Skeletal muscle tissue (tissue), 4 donors: Measurements from ENCODE around the gene EGFR. TPM values are rescaled to one million over a fixed set of nuclear protein-coding genes. Genes with fewer than 3 reads are reported as not detected.

ENCODE experiments used
- H3K27ac ChIP-seq: one replicate; pipeline ENCODE4 v1.7.0; 2013; ENCODE audit warnings: mild to moderate bottlenecking, low read depth, low read length, inconsistent platforms
- H3K27me3 ChIP-seq, 3 donors: one replicate each; pipeline ENCODE4 v1.7.0; 2013; ENCODE audit warnings: low read length in 3 of 3; ENCODE audit not compliant: control insufficient read depth in 3 of 3, insufficient read depth in 3 of 3
- H3K36me3 ChIP-seq, 3 donors: one replicate each; pipeline ENCODE4 v1.7.0; 2013; ENCODE audit warnings: low read length in 3 of 3; ENCODE audit not compliant: control insufficient read depth in 3 of 3, insufficient read depth in 3 of 3
- H3K4me1 ChIP-seq, 3 donors: one replicate each; pipeline ENCODE4 v1.7.0; 2013; ENCODE audit warnings: low read length in 3 of 3, mild to moderate bottlenecking in 3 of 3; ENCODE audit not compliant: control insufficient read depth in 3 of 3, insufficient read depth in 3 of 3
- H3K4me3 ChIP-seq, 3 donors: one replicate each; pipeline ENCODE4 v1.7.0; 2013; ENCODE audit warnings: low read length in 3 of 3
- H3K9ac ChIP-seq, 3 donors: one replicate each; pipeline ENCODE4 v1.7.0; 2013; ENCODE audit warnings: low read length in 3 of 3, mild to moderate bottlenecking in 3 of 3, moderate library complexity in 2 of 3, low read depth in 1 of 3
- H3K9me3 ChIP-seq, 3 donors: one replicate each; pipeline ENCODE4 v1.7.0; 2013; ENCODE audit warnings: low read length in 3 of 3; ENCODE audit not compliant: control insufficient read depth in 3 of 3
- total RNA-seq: library from RNA; depleted of rRNA; stranded (reverse); fragments of >200 nt; gene quantifications from one replicate; pipeline ENCODE4 v1.2.3, GENCODE V29; 2014
- donor health status: Osteomylitis.

EGFR gene
- total RNA-seq, 1 donor from 2014 or later, result 17.7 TPM

DNA sequence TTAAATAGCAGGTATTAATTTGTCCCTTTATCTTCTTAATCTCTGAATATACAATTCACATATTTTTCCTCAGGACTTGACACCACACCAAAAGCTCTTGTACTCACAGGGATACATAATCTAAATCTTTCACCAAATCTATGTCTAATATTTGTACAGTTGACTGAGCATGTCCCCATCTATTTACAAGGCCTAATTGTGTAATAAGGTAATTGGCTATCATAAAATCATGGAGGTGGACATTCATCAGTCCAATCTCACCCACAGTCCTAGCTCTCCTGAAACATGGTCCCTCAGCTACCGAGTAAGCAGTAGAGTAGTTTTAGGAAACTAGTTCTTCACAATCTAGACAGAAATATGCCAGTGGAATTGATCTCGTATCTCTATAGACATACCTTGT lies 30.3 kb upstream of the EGFR start:
- H3K9ac ChIP-seq, result no peak overlapping the region
- no peaks in the 10 kb centered on the region for H3K36me3 ChIP-seq
- no peak overlapping the region for H3K4me3 ChIP-seq
- no peaks in the 10 kb centered on the region for H3K27me3 ChIP-seq
- no peaks in the 10 kb centered on the region for H3K4me1 ChIP-seq
- peaks cover 0 to 3% (median 0%) of the 10 kb centered on the region in 3 donors for H3K9me3 ChIP-seq
- H3K27ac ChIP-seq, result no peak overlapping the region

DNA sequence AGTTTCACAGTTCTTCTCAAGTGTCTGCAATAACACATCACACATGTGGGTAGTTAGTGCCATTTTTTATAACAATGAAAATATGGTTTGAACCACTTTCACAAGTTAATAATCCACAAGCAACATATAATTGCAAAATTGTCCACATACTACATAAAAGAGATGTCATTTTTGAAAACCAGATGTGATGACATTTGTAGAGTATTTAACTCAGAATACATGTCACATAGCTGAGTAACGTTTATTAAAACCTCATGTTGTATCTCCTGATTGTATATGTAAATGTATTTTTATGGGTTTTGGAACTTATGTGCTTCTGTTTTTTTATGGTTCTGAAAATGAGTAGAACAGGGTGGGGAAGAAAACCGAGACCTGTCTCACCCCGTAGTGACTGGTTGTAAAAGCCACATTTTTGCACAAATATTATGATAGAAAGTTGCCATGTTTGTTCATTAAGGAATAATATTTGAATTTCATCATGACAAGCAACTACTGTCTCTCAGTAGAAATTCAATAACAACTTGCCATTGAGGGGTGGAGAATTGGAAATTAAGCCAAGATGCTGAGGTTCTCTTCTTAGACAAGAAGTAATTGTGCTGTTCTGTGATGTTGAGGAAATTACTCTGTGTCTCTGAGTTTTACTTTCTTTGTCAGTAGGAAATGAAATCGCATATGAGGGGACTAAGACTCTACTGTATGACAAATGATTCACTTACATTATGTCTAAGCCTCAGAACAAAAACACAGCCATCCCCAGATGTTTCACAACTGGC lies 29.2 kb upstream of the EGFR start:
- Histone ChIP-seq H3K4me3 (no peak overlapping the region), H3K27ac (no peak overlapping the region), H3K9ac (no peak overlapping the region), H3K27me3 (no peaks in the 10 kb centered on the region), H3K4me1 (no peaks in the 10 kb centered on the region), H3K9me3 (peaks cover 0 to 3% (median 0%) of the 10 kb centered on the region in 3 donors), H3K36me3 (no peaks in the 10 kb centered on the region)

DNA sequence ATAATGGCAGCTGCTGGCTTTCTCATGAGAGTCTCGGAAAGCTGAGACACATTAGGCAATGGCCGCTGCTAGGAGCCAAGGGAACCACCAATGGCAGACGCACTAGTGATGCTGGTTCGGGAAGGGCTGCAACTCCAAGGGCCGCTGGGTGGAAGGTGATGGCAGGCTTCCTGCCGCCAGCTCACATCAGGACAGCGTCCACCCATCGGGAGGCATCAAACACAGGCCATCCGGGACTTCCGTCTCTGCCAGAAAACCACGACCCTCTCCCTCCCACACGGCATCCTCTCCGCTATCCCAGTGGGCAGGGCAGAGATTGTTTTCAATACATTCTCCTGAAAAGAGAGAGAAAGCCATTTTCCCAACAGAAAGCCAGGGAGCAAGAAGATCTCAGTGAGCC lies 27.5 kb upstream of the EGFR start:
- no peak overlapping the region for H3K4me3 ChIP-seq
- H3K36me3 ChIP-seq, result no peaks in the 10 kb centered on the region
- H3K9ac ChIP-seq, result no peak overlapping the region
- H3K27me3 ChIP-seq, result no peaks in the 10 kb centered on the region
- H3K9me3 ChIP-seq, result no peaks in the 10 kb centered on the region
- no peaks in the 10 kb centered on the region for H3K4me1 ChIP-seq
- H3K27ac ChIP-seq, result no peak overlapping the region

DNA sequence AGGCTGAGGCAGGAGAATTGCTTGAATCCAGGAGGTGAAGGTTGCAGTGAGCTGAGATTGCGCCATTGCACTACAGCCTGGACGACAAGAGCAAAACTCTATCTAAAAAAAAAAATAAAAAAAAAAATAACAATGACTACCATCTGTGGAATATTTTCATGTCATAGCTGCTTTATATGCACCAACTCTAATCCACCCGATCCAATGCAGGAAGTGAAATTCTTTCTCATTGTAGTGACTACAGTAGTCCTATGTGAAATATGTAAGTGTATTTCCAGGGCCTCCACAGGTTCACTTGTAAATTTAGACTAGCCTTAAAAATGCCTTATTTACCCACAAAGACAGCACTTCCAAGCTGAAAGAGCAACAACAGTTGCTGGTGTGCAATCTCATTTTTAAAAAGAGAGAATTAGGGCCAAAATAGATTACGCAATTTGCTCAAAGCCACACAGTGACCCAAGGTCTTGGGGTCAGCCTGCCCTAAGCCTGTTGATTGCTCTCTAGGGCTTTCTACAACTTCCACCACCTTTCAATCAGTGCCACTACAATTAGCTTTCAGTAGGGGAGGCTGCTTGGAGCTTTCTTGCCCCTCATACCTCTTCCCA lies 25.8 kb upstream of the EGFR start:
- H3K27ac ChIP-seq, result no peak overlapping the region
- H3K9ac ChIP-seq, result no peak overlapping the region
- no peak overlapping the region for H3K4me3 ChIP-seq
- no peaks in the 10 kb centered on the region for H3K4me1 ChIP-seq
- no peaks in the 10 kb centered on the region for H3K36me3 ChIP-seq
- no peaks in the 10 kb centered on the region for H3K9me3 ChIP-seq
- no peaks in the 10 kb centered on the region for H3K27me3 ChIP-seq

DNA sequence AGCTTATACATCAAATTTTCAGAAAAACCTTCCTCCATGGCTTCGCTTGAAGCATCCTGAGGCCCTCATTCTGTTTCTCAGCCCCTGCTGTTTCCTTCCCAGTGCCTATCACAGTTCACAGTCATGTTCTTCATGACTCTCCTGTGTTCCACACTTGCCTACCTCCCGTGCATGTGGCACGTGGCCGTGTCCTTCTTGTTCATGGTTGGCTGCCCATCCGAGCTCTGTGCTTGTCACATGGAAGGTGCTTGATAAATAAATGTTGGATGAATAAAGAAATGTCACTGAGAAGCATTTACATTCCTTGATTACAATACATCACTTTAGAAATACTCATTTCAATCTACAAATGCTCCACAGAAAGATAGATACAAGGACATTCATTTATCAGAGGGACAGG lies 23.7 kb upstream of the EGFR start:
- H3K9ac ChIP-seq, result no peak overlapping the region
- H3K27me3 ChIP-seq, result no peaks in the 10 kb centered on the region
- H3K36me3 ChIP-seq, result no peaks in the 10 kb centered on the region
- no peaks in the 10 kb centered on the region for H3K4me1 ChIP-seq
- H3K9me3 ChIP-seq, result no peaks in the 10 kb centered on the region
- no peak overlapping the region for H3K4me3 ChIP-seq
- H3K27ac ChIP-seq, result no peak overlapping the region

DNA sequence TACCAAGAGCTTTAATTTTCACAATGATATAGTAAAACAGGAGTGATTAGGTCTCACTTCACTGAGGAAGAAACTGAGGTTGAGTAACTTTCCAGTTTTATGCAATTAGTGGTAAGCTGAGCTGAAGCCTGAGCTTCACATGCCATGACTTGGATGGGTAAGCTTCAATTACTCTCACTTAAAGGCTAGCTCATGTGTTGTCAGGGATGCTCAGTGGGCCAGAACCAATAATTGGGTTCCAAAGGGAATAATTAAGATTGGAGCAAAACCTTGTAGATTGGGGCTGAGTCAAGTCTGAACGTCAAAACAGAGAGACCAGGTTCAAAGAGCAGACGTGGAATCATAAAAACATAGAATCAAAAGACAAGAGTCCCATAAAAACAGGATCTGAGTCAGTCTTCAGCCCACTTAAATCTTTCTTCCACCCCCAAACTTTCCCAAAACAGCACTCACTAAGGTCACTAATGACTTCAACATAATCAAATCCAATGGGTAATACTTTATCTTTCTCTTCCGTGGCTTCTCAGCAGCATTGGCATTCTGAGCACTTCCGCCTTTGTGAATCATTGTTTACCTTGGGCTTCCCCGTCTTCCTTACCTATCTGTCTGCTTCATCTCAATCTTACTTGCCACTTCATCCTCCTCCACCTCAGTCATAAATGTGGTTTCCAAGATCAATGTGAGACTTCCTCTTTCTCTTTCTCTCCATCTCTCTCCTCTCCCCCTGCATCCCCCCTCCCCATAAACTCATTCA lies 23.0 kb upstream of the EGFR start:
- Histone ChIP-seq H3K4me3 (no peak overlapping the region), H3K36me3 (no peaks in the 10 kb centered on the region), H3K27me3 (no peaks in the 10 kb centered on the region), H3K27ac (no peak overlapping the region), H3K9ac (no peak overlapping the region), H3K9me3 (no peaks in the 10 kb centered on the region), H3K4me1 (no peaks in the 10 kb centered on the region)

DNA sequence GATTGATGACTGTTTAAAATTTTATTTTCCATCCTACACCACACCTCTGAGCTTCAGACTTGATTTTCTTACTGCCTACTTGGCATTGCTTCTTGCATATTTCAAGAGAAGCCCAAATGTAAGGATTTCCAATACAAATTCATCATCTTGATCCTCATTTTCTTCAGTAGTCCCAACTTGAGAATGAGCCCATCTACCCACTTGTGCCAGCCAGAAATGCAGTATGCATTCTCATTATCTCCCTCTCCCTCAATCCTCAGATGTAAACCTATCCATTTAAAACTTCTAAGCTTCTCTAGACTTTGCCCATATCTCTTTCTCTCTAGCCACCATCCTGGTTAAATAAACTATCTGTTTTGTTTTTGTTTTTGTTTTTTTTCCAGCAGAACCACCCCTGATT lies 22.4 kb upstream of the EGFR start:
- Histone ChIP-seq H3K27ac (no peak overlapping the region), H3K36me3 (no peaks in the 10 kb centered on the region), H3K4me1 (no peaks in the 10 kb centered on the region), H3K27me3 (no peaks in the 10 kb centered on the region), H3K4me3 (no peak overlapping the region), H3K9me3 (no peaks in the 10 kb centered on the region), H3K9ac (no peak overlapping the region)

DNA sequence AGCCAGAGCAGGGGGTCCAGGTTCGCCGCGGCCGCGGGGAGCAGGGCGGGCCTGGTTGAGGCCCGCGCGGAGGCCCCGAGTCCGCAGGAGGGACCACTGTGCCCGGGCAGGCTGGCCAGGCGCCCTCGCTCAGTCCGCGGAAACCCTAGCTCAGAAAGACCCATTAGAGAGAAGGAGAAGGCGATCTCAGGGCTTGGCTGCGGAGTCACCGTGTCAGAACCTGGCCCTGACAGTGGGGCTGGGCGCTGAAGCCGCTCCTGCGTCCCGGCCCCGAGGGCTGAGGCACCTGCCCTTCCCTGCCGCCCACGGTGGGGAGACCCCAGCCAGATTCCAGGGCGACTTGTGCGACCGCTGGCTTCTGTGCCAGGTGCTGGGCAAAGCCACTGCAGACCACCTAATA lies 14.2 kb upstream of the EGFR start:
- no peak overlapping the region for H3K27ac ChIP-seq
- H3K4me1 ChIP-seq, result no peaks in the 10 kb centered on the region
- H3K9me3 ChIP-seq, result no peaks in the 10 kb centered on the region
- no peak overlapping the region for H3K9ac ChIP-seq
- H3K27me3 ChIP-seq, result peaks cover 3 to 9% (median 5%) of the 10 kb centered on the region in 3 donors
- H3K36me3 ChIP-seq, result no peaks in the 10 kb centered on the region
- H3K4me3 ChIP-seq, result no peak overlapping the region

DNA sequence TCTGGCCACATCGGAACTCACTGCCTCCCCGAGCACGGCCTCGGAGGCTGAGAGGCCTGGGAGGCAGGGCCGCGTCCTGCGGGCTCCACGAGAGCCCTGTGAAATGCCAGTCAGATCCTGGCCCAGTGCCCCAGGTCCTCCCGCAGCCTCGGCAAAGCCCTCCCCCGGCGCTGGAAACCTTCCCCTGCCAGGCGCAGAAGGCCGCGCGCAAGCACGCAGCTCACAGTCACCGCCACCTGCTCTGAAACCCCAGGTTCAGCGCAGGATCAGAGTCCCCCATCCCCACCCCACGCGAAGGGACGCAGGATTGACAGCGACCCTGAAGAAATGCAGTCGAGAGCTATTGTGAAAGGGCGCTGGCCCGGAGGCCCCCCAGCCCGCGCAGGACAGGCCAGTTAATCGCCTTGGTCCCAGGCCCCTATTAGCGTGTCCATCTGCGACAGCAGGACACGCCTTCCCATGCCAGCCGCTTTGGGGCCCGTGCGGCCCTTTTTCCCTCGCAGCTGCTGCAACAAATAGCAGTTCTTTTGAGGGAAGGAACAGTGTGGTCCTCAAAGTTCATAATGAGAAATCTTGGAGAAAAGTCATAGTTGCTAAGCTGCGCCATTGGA lies 13.5 kb upstream of the EGFR start:
- Histone ChIP-seq H3K4me1 (no peaks in the 10 kb centered on the region), H3K9me3 (no peaks in the 10 kb centered on the region), H3K4me3 (no peak overlapping the region), H3K27ac (no peak overlapping the region), H3K9ac (peak overlapping the region in 2 of 3 donors; percentile 2 to 8), H3K27me3 (peaks cover 3 to 9% (median 5%) of the 10 kb centered on the region in 3 donors), H3K36me3 (no peaks in the 10 kb centered on the region)

DNA sequence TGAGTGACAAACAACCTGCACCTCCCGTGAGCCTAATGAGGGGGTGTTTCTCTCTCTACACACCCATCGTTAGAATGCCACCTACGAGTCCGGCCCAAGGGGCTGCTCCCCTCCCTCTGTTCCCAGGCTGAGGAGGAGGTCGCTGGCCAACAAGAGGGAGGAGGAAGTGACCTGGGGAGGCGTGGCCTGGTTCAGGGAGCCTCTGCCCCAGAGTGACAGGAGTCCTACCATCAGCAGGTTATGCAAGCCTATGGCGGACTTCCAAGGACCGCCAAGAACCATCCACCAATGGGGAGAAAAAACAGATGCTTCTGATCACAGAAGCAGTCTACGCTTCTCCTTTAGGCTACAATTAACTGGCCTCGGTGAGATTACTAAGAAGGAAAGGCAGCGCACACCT lies 12.3 kb upstream of the EGFR start:
- Histone ChIP-seq H3K27me3 (peaks cover 3 to 9% (median 5%) of the 10 kb centered on the region in 3 donors), H3K27ac (no peak overlapping the region), H3K9ac (no peak overlapping the region), H3K9me3 (no peaks in the 10 kb centered on the region), H3K36me3 (no peaks in the 10 kb centered on the region), H3K4me3 (no peak overlapping the region), H3K4me1 (no peaks in the 10 kb centered on the region)
